GM19468 (cell line): ENCODE results near the gene SMIM26.
A peak's percentile ranks its signal among the peaks of the same experiment; 100 is the strongest.
"Not testable (repeated sequence)": the region's sequence is repeated elsewhere in the genome, so short reads cannot be mapped to it uniquely, and the experiment has no call there.

Source experiments
- ATAC-seq: cut with Tn5 transposase; IDR thresholded peaks from one replicate; pipeline ENCODE4 v1.9.1; 2021; ENCODE audit warnings: mild to moderate bottlenecking, moderate library complexity, moderate number of reproducible peaks; ENCODE audit not compliant: unreplicated experiment; ENCODE audit errors: extremely low read depth

SMIM26 gene

GRCh38 chr20:18566892-18567738 is at the start of gene SMIM26:
Gene SMIM26 (plus strand): TSS chr20:18567432. CDS start chr20:18567479, 47 bp downstream.
- peak; percentile 98 for ATAC-seq

DNA sequence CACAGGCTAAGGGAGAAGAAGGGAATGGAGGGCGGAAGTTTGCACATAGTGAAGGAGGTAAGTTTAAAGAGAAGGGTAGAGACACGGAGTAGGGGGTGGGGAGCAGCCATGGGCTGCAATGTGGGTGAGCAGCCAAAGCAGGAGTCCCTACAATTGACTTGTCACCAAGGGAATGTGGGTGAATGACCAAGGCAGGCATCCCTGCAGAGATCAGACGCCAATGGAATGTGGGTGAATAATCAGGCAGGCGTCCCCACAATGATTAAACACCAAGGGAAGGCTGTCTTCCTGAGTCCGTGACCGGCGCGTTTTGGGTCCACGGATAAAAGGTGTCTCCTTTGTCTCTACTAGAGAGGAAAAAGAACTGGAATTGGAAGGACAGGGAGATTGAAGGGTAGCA is 45.2 kb upstream of the SMIM26 start:
- ATAC-seq: not testable (repeated sequence)

- ATAC-seq: no peak
Measured at GRCh38 chr20:18523066-18523465, 44.2 kb upstream of the SMIM26 start.

DNA sequence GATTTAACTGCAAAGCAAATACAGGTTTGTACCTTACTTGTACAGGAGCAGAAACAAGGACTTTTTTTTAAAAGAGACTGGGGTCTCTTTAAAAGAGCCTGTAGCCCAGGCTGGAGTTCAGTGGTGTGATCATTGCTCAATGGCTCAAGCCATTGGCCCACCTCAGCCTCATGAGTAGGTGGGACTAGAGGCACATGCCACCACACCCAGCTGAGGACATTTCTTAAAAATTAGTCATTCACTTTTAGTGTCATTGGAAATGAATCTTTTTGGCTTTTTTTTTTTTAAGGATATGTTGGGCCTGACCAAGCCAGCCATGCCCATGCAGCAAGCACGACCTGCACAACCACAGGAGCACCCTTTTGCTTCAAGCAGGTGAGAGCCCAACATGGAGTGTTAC is 42.6 kb upstream of the SMIM26 start:
- no peak for ATAC-seq

- ATAC-seq: not testable (repeated sequence)
Measured at GRCh38 chr20:18526761-18527160, 40.5 kb upstream of the SMIM26 start.

DNA sequence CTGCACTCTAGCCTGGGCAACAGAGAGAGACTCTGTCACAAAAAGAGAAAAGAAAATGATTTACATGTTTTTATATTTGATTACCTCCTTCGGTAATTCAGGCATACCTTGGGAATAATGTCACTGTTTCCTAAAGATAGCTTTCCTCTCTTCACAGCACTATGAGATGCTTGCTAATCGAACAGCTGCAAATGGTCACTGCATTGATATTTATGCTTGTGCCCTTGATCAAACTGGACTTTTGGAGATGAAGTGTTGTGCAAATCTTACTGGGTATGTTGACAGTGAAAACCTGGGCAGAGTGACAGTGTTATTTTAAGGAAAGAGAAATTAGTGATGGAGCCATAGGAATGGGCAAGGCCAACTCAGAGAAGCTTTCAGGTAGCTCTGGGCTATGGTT is 39.9 kb upstream of the SMIM26 start:
- no peak for ATAC-seq

DNA sequence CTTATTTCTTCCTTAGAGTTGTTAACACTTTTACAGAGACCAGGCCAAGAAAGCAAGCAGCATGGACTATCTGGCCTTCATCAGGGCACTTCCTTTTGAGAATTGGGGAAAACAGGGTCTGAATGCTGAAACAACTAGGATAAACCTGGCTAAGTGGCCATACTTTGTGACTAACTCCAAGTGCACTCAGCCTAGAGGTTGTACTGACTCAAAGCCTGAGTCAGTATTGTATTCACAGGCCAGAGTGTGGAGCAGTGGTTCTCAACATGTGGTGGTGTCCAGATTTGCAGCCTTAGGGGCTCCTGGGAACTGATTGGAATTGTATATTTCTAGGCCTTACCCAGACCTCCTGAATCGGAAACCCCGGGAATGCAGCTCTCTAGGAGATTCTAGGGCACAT is 39.4 kb upstream of the SMIM26 start:
- no peak for ATAC-seq

DNA sequence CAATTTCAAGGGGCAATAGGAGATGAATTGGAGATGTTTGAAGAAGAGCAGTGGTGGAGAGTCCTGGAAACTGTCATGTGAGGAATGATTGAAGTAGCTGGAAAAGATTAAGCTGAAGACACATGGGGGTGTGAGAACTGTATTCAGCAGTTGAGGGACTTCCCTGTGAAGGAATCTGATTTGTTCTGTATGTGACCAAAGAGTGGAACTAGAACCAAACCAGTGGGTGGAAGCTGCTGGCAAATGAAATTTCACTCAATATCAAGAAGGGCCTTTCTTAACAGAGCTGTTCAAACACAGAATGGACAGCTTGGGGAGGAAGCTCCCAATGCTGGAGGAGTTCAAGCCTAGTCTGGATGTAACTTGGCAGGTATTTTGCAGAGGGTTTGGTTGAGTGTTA is 38.2 kb upstream of the SMIM26 start:
- ATAC-seq: no peak

DNA sequence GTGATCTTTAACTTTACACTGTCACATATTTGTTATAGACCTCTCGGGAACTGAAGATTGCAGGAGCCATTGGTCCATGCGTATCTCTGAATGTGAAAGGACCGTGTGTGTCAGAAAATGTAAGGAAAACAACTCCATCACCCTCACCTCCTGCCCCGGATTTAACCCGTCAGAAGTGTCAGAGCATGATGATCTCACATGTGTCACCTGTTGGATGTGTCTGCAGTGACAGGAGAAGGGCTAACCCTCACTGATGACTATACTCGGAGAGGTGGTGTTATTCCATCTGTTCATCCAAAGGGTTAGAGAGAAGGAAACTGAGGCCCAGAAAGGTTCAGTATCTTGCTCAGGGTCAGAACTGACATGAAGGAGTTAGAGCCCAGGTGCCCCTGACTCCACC is 34.6 kb upstream of the SMIM26 start:
- ATAC-seq: no peak

- ATAC-seq: no peak
Measured at GRCh38 chr20:18533491-18533890, 33.7 kb upstream of the SMIM26 start.

- ATAC-seq: no peak
Measured at GRCh38 chr20:18533978-18534644, 33.1 kb upstream of the SMIM26 start.

DNA sequence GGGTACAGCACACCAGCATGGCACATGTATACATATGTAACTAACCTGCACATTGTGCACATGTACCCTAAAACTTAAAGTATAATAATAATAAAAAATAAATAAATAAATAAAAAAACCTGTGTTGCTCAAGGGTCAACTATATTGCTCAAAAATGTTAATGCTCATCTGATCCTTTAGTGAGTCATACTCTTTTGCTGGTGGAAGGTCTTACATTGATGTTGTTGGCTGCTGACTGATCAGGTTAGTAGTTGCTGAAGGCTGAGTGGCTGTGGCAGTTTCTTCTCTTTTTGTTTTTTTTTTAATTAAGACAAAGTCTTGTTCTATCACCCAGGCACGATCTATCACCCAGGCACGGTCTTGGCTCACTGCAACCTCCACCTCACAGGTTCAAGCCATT is 29.6 kb upstream of the SMIM26 start:
- no peak for ATAC-seq

- ATAC-seq: no peak
Measured at GRCh38 chr20:18541741-18542140, 25.5 kb upstream of the SMIM26 start.

DNA sequence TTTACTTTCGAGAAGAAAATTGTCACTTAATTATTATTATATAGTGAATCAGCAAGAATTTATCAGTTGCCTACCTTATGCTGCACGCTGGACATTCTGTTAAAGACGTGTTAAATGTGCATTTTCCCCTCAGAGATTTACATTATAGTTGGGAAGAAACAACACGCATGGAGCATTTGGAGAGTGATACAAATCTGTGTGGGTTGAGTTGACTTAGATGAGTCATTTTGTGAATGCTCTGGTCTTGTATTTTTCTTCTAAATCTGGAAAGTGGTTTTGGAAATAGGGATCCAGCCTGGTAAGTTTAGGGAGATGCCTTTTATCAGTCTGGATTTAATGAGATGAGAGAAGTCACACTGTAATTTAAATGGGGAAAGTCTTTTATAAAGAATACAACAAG is 24.0 kb upstream of the SMIM26 start:
- ATAC-seq: no peak

- ATAC-seq: no peak
Measured at GRCh38 chr20:18543932-18544331, 23.3 kb upstream of the SMIM26 start.

GRCh38 chr20:18545566-18545965 is 21.7 kb upstream of the SMIM26 start:
- ATAC-seq: no peak

- ATAC-seq: no peak
Measured at GRCh38 chr20:18548465-18548864, 18.8 kb upstream of the SMIM26 start.

DNA sequence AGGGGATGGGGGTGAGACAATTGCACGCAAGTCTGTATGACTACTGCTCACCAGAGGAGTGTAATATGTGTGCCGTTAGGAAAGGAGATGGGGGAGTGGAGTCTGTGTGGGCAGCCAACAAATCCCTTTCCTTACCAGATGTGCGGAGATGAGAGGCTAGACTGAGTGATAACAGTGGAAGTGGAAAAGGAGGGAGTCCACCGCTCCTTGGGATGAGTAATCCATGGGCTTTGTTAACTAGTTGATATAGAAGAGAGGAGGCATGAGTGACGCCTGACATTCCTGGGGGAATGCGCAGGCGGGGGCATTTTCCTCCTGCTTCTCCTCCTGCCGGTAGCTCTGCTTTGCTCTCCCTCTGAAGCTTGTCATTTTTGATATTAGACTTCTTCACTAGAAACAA is 13.5 kb upstream of the SMIM26 start:
- ATAC-seq: no peak

GRCh38 chr20:18567739-18568091 is 483 bp downstream of the SMIM26 start:
- no peak for ATAC-seq

DNA sequence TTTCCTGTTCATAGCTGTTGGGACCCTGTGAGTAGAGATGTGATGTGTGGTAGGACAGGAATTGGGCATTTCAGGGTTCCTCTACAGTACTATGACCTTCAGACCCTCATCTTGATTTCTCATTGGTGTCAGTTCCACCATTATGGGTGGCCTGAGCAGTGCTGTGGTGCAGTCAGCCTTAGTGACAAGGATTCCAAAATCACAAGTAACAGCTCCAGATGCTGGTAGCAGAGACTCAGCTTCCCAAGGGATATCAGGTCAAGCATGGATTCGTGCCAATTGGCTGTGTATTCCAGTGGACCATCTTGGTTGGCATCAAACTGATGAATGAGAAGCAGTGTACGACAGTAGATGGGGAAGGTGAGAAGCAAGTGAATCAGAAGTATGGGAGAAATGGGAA is 3.8 kb downstream of the SMIM26 start:
- ATAC-seq: no peak

- ATAC-seq: no peak
Measured at GRCh38 chr20:18571578-18571977, 4.3 kb downstream of the SMIM26 start.

GRCh38 chr20:18577942-18578341 is 10.7 kb downstream of the SMIM26 start:
- no peak for ATAC-seq
